GM19468 (cell line): ENCODE results near the gene CDC14C.
"Not testable (repeated sequence)": the region's sequence is repeated elsewhere in the genome, so short reads cannot be mapped to it uniquely, and the experiment has no call there.

Experiments
- ATAC-seq: cut with Tn5 transposase; IDR thresholded peaks from one replicate; pipeline ENCODE4 v1.9.1; 2021; ENCODE audit warnings: mild to moderate bottlenecking, moderate library complexity, moderate number of reproducible peaks; ENCODE audit not compliant: unreplicated experiment; ENCODE audit errors: extremely low read depth

The CDC14C gene

DNA sequence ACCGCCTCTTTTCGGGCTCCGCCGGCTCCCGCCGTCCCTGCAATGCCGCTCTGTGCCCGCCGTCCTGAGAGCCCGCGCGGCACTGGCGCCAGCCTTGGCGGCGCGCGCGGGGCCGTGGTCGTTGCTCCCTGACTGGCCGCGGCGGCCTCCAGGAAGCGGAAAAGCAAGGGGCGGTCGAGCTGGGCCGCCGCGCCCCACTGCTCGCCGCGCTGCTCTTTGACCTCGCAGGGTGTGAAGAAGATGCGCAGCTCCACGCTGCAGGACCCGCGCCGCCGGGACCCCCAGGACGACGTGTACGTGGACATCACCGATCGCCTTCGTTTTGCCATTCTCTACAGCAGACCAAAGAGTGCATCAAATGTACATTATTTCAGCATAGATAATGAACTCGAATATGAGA, at the start of gene CDC14C:
Gene CDC14C (plus strand): TSS at position 115 of the 400 bp plus-strand sequence. CDS start 126 bp downstream, at position 241.
- no peak for ATAC-seq

GRCh38 chr7:48875045-48875916, 49.1 kb upstream of the CDC14C start:
- ATAC-seq, result no peak

DNA sequence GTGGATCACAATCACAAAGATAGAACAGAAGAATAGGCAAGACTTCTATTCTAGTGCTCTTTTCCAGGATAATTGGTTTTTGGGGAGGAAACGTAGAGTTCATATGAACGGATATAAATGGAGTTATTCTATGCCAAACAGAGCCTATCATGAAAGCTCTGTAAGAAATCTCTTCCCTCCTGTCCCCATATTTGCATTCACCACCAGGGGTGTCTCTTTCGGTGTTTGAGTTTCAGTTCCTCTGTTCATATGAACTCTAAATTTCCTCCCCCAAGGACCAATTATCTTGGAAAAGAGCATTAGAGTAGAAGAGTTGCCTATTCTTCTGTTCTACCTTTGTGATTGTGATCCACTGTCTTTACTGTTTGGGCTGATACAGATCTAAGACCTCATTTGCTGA, 48.3 kb upstream of the CDC14C start:
- no peak for ATAC-seq

- ATAC-seq, result no peak
These were observed 43.5 kb upstream of the CDC14C start for GRCh38 chr7:48880851-48881250.

GRCh38 chr7:48887500-48887899, 36.8 kb upstream of the CDC14C start:
- no peak for ATAC-seq

DNA sequence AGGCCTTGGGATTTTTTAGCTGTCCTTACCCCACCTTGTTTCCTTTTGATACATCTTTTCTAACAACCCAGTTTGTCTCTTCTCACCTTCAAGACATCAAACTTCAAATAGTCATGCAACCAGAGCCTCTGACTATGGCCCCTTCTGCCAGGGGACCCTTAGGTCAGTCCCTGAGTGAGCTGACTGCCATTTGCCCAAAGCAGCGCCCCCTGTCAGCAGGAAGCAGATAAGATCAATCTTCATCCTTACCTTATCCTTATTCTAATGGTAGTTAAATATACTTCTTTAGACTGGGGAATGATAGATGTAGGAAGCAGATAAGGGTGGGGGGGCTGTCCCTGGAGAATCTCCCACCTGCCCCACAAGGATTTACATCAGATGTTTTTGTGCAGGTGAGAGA, 29.8 kb upstream of the CDC14C start:
- no peak for ATAC-seq

DNA sequence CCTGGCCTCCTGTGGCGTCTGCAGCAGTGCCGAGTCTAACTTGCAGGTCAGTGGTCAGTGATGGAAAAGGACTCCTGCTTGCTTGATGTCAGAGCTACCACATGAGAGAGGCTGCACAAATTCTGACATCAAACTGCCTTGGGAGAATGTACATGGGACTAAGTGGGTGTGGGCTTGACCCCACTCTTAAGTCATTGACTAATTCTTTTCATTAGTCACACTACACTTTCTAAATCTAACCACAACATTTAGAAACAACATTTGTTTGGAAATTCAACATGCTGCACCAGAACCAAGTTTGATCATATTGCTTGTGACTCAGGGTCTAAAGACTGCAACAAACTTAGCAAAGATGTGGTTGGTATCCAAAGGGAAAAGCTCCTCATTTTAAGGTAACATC, 24.4 kb upstream of the CDC14C start:
- no peak for ATAC-seq

DNA sequence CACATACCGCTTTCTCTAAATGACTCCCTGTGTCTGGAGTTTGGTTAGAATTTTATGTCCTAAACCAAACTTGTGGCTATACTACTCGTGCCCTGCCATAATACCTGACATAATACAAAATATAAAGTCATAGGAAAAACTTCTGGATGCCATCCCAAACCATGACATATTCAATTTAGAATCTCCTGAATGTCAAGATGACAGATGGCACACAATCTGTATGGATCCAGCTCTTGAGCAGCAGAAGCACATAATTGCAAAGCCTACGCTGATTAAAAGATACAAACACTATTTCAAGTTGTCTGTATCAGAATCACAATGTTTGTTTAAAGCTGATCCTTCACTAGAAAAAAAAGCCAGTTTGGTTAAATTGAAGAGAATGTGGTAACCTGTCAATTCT, 22.4 kb upstream of the CDC14C start:
- no peak for ATAC-seq

- ATAC-seq, result no peak
These were observed 19.4 kb upstream of the CDC14C start for GRCh38 chr7:48904975-48905374.

GRCh38 chr7:48905686-48906085, 18.7 kb upstream of the CDC14C start:
- not testable (repeated sequence) for ATAC-seq

DNA sequence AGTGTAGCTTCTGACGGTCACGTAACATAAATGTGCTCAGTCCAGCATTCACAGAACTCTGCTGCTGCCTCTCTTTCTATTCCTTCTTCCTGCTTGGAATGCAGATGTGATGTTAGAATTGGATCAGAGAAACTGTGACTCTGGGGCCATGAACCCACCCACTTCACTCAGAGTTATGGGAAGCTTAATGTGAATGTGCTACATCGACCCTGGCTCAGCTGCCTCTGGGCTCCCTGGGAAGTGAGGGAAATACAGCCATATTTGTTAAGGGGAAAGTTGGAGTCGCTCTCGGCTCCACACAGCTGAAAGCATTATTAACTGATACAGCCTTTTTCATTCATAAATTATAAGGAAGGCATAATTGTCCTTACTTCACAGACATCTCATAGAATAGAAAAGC, 14.5 kb upstream of the CDC14C start:
- not testable (repeated sequence) for ATAC-seq

- no peak for ATAC-seq
These were observed 7.1 kb downstream of the CDC14C start for GRCh38 chr7:48931481-48931880.

DNA sequence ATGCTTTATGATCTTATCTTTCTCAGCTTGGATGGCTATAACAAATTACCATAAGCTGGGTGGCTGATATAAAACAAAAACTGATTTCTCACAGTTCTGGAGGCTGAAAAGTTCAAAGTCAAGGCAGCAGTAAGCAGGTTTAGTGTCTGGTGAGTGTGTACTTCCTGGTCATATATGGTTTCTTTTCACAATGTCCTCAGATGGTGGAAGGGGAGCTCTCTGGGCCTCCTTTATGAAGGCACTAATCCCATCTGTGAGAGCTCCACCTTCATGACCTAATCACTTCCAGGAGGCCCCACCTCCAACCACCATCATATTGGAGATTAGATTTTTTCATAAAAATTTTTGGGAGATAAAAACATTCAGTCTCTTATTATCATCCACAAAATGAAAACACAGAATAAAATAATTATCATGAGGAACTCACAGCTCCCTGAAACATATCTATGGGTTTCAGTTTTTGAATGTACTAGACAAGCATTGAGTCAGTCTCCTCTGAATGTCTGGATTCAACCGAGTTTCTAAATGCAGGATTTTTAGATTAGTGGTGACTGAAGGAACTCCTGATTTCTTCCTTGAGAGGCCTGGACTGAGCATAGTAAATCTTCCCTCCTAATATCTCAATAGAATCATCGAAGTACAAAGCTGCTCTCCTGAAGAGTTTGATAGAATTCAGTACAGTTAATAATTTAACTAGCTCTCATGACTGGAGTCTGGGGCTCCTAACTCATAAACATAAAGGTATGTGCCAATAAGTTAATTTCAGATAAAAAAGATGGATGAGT, 8.0 kb downstream of the CDC14C start:
- ATAC-seq, result no peak

DNA sequence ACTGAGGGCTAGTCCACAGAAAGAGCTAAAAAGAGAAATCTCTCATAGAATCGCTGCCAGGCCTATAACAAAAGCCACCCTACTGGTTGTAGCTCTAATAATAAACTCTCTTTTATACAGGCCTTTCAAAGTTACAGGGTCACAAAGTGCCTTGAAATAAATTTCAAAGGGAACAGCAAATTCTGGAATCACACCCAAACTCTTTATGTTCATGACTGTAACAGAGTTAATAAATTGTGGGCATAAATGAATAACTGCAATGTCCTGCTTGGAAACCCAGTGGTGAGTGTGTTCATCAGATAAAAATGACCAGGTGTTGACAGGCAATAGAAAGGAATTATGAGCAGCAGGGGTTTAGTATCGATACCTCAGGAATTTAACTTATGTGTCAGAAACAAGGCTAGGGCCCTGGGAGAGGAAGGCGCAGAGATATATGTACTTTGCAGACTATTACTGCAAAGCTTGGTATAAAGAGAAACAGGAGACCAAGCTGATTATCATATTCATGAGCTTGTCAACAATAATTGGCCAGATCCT, 9.3 kb downstream of the CDC14C start:
- ATAC-seq, result no peak

- ATAC-seq, result no peak
These were observed 14.4 kb downstream of the CDC14C start for GRCh38 chr7:48938539-48939295.

- no peak for ATAC-seq
These were observed 19.1 kb downstream of the CDC14C start for GRCh38 chr7:48943279-48943990.

DNA sequence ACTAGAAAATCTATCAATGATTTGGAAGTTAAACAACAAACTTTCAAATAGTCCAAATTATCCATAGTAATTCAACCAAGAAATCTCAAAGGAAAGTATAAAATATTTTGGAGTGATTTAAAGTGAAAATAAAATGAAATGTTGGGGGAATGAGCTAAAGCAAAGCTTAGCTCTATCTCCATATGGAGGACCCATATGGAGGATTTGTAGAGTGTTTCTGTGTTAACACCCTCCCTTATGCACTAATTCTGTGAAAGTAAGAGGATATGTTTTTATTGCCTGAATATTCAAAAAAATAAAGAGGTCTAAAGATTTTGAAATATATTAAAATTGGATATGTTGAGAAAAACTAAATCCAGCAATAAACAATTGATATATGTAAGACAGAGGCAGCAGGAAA, 31.6 kb downstream of the CDC14C start:
- no peak for ATAC-seq

- ATAC-seq, result no peak
These were observed 35.3 kb downstream of the CDC14C start for GRCh38 chr7:48959676-48960075.

DNA sequence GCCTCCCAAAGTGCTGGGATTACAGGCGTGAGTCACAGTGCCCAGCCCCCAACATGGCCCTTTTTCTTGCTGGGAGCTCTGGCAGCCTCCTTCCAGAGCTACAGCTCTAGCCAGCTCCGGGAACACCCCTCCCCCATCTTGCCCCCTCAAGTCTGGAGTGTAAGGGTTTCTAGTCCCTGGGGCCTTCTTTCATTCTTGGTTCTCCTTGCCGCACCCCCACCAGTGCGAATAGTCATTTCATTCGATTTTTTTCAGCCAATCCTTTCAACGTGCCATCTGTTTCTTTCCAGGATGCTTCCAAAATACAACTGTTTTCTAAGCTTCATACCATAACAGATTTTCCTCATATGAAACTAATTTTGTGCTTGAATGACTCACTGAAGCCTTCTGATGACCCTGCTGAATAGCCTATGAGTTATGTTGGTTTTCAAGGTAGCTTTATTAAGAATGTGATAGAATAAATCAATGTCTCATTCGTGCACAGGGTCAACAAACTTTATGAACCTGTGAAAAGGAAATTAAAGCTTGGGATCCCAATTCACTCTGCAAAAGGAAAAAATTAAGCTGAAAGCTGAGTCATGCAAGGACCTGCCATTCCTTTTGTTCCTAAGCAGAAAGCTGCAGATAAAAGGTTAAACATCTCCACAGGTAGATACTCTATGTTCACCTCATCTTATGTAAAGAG, 38.6 kb downstream of the CDC14C start:
- no peak for ATAC-seq
